ENCODE measurements around the gene CCDC127. TPM values are rescaled to one million over a fixed set of nuclear protein-coding genes. Genes with fewer than 3 reads are reported as not detected.
"Not testable (repeated sequence)": the region's sequence is repeated elsewhere in the genome, so short reads cannot be mapped to it uniquely, and the experiment has no call there.

Gene CCDC127
- total RNA-seq, 1 donor = 4.3 TPM

- Histone ChIP-seq H3K27me3 (ENCODE audit: insufficient read depth, low read length) (no peaks in the 10 kb centered on the region), H4K20me1 (ENCODE audit: insufficient read depth, low read length) (peaks cover under 1% of the 10 kb centered on the region), H3K9me3 (ENCODE audit: low read depth, low read length) (no peaks in the 10 kb centered on the region), H3K27ac (ENCODE audit: low read depth, low read length) (no peak overlapping the region), H3K79me2 (ENCODE audit: insufficient read depth, low read length) (no peaks in the 10 kb centered on the region), H3K4me1 (ENCODE audit: insufficient read depth, low read length) (no peaks in the 10 kb centered on the region), H2AFZ (ENCODE audit: low read length) (no peak overlapping the region), H3K36me3 (ENCODE audit: insufficient read depth, low read length) (peaks cover 54% of the 10 kb centered on the region), H3K4me2 (ENCODE audit: insufficient read depth, low read length) (no peak overlapping the region), H3K4me3 (ENCODE audit: insufficient read depth, low read length) (no peak overlapping the region)
- TF ChIP-seq CTCF (IDR thresholded peaks at IDR 0.05; ENCODE audit: extremely low read depth, low read depth, low read length) = no peak
- DNase-seq (ENCODE audit: insufficient read length, low spot score, missing footprints) = no peak
Observed at GRCh38 chr5:234450-234849, 16.5 kb upstream of the CCDC127 start.

GRCh38 chr5:233426-233825 lies 15.5 kb upstream of the CCDC127 start:
- not testable (repeated sequence) for H3K4me1 ChIP-seq (ENCODE audit: insufficient read depth, low read length); H3K4me2 ChIP-seq (ENCODE audit: insufficient read depth, low read length); H2AFZ ChIP-seq (ENCODE audit: low read length); DNase-seq (ENCODE audit: insufficient read length, low spot score, missing footprints); H4K20me1 ChIP-seq (ENCODE audit: insufficient read depth, low read length); H3K9me3 ChIP-seq (ENCODE audit: low read depth, low read length); H3K4me3 ChIP-seq (ENCODE audit: insufficient read depth, low read length); H3K27me3 ChIP-seq (ENCODE audit: insufficient read depth, low read length); H3K79me2 ChIP-seq (ENCODE audit: insufficient read depth, low read length); H3K27ac ChIP-seq (ENCODE audit: low read depth, low read length)
- H3K36me3 ChIP-seq (ENCODE audit: insufficient read depth, low read length) = peaks cover 58% of the 10 kb centered on the region

DNA sequence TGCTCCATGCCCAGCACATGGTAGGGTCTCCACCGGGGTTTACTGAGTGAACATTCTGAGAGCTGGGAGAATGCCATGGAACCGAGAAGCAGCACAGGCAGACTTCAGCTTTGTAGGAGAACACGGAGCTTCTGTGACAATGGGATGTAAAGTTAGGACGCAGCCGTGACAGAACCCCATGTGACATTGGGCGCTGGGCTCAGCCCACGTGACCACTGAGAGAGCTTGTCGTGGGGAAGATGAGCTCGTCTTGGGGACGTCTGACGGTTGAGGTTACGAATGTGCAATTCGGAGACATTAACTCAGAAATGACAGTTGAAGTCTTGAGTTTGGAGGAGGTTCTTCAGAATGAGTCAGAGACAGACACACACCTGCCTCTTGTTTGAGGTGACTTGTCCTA lies 13.7 kb upstream of the CCDC127 start:
- Histone ChIP-seq H3K9me3 (ENCODE audit: low read depth, low read length) (no peaks in the 10 kb centered on the region), H3K79me2 (ENCODE audit: insufficient read depth, low read length) (no peaks in the 10 kb centered on the region), H3K4me2 (ENCODE audit: insufficient read depth, low read length) (no peak overlapping the region), H3K4me1 (ENCODE audit: insufficient read depth, low read length) (no peaks in the 10 kb centered on the region), H3K4me3 (ENCODE audit: insufficient read depth, low read length) (no peak overlapping the region), H3K27me3 (ENCODE audit: insufficient read depth, low read length) (no peaks in the 10 kb centered on the region), H4K20me1 (ENCODE audit: insufficient read depth, low read length) (peaks cover 4% of the 10 kb centered on the region), H3K36me3 (ENCODE audit: insufficient read depth, low read length) (peaks cover 71% of the 10 kb centered on the region), H3K27ac (ENCODE audit: low read depth, low read length) (no peak overlapping the region), H2AFZ (ENCODE audit: low read length) (no peak overlapping the region)
- no peak for DNase-seq (ENCODE audit: insufficient read length, low spot score, missing footprints)
- no peak for TF ChIP-seq CTCF (IDR thresholded peaks at IDR 0.05; ENCODE audit: extremely low read depth, low read depth, low read length)

- no peak overlapping the region for H3K4me3 ChIP-seq (ENCODE audit: insufficient read depth, low read length)
- H3K79me2 ChIP-seq (ENCODE audit: insufficient read depth, low read length) = no peaks in the 10 kb centered on the region
- H3K27me3 ChIP-seq (ENCODE audit: insufficient read depth, low read length) = no peaks in the 10 kb centered on the region
- no peak for DNase-seq (ENCODE audit: insufficient read length, low spot score, missing footprints)
- H3K4me2 ChIP-seq (ENCODE audit: insufficient read depth, low read length) = no peak overlapping the region
- no peaks in the 10 kb centered on the region for H3K9me3 ChIP-seq (ENCODE audit: low read depth, low read length)
- H4K20me1 ChIP-seq (ENCODE audit: insufficient read depth, low read length) = peaks cover 4% of the 10 kb centered on the region
- peaks cover 77% of the 10 kb centered on the region for H3K36me3 ChIP-seq (ENCODE audit: insufficient read depth, low read length)
- no peak overlapping the region for H3K27ac ChIP-seq (ENCODE audit: low read depth, low read length)
- no peaks in the 10 kb centered on the region for H3K4me1 ChIP-seq (ENCODE audit: insufficient read depth, low read length)
- H2AFZ ChIP-seq (ENCODE audit: low read length) = no peak overlapping the region
- no peak for TF ChIP-seq CTCF (IDR thresholded peaks at IDR 0.05; ENCODE audit: extremely low read depth, low read depth, low read length)
Observed at GRCh38 chr5:230711-231110, 12.8 kb upstream of the CCDC127 start.

All from osteoblast (primary cell).